ENCODE measurements around the gene TSPYL4.

DNA sequence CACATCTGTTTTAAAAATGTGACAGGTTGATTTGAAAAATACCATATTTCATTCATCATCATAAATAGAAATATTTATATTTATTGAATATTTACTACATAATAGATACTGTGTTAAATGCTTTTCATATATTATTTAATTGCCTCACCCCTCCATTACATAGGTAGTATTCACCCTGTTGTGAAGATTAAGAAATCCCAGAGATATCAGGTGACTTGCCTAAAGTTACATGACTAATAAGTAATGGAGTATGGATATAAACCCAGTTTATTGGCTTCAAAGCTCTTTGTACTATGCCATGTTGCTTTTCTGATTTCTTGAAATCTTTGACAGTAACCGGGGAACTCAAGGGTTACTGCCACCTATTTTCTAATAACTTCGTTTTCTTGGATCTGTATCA, 36.0 kb upstream of the TSPYL4 start:
- TF ChIP-seq CTCF (conservative IDR thresholded peaks at IDR 0.05; ENCODE audit: low read length) (no peak), EZH2phosphoT487 (IDR thresholded peaks at IDR 0.05; ENCODE audit: borderline replicate concordance) (no peak)

Measured in Loucy (cell line).